CD4-positive, alpha-beta T cell treated with Interleukin-17A for 4 hours (primary cell): Measurements from ENCODE around the gene RNPEPL1.

Source experiments
- DNase-seq: peaks from one replicate; pipeline ENCODE4 v3.0.0-alpha.2; 2020; ENCODE audit warnings: mixed read lengths

Gene RNPEPL1

DNA sequence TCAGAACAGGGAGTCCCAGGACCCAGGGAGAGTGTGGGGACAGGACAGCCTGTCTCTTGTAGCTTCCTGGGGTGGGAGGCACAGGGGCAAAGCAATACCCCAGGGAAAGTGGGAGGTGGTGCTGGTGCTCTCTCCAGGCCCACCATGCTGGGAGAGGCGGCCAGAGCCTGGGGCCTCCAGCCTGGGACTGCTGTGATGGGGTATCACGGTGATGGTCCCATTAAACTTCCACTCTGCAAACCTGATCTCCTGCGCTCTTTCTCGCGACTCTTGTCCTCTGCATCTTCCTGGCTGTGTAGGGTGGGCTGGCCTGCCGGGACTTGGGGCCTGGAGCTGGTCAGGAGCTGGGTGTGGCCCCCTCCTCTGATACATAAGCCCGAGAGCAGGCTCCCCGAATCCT is 10.2 kb downstream of the RNPEPL1 start:
- DNase-seq, result no peak

DNA sequence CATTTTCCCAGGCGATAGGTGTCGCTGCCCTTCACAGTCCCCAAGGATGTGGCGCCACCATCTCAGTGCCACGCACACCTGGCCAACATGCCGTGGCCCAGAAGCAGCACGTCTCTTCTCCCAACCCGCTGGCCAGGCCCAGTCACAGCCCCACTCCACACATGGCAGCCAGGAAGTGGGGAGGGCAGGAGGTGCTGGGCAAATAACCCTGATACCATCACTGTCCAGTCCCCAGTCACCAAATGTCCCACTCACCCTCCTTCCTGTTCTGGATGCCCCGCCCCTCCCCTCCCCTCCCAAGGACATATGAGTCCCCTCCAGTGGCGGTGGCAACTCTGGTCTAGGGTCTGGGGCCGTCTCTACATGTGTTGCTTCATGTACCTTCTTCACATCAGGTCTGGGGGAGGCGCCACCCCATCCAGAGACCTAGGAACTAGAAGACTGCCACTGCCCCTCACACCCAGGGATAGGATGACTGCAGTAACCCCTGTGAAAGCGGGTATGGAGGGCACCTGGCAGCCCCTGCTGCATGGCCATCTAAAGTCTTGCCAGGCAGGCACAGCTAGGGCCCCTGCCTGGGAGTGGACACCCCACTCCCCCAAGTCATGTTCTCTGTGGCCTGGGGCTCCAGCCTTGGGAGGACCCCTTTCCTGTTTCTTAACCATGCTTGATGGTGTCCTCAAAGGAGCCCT is 10.9 kb downstream of the RNPEPL1 start:
- peak; percentile 17 for DNase-seq

DNA sequence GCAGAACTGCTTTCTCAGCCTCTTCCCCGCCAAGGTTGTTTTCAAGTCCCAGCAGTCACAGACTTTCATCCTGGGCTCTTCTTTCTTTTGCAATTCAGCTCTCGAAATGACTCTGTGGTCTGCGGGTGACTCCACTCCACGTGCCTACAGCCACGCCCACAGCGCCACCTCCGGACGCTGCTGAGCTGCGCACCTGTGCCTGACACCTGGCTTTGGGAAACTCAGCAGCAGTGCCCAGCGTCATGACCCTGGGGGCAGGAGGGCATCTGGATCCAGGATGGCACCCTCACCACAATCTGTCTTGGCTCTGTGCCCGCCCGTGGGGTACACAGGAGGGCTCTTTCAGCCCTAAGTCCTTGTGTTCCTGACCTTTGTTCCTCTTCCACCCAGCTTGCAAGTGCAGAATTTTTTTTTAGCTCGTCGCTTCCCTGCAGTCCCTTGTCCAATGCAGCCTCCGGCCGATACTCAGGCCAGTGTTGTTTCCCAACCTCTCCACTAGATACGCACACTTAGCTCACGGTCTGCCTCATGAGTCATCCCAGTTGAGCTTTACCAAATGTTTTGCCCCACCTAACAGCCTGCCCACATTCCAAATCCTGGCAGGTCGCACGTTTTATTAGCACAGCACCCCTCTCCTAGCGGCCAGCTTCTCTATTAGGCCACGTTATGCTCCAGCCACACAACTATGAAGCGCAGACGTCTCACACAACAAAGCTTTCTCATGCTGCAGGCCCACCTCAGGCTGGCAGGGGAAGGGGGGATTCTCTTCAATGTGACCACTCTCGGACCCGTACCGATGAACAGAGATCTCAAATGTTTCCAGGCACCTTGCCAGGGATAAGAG is 11.7 kb downstream of the RNPEPL1 start:
- DNase-seq, result peak; percentile 87

DNA sequence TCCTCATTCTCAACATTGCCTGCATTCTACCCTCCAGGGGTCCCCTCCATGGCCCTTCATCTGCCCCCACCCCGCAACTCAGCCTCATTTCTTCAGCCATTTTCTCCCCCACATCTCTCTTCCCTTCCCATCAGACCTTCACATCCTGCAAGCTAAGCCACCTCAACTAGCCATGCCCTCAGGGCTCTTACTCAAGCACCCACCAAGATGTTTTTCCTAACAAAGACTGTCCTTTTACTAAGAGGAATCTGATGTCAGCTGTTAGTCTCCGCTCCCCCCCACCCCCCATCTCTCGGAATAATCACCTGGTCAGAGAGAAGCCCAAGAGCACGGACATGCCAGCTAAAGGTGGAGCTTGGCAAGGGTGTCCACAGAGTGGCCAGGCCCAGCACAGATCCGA is 13.5 kb downstream of the RNPEPL1 start:
- DNase-seq, result no peak

DNA sequence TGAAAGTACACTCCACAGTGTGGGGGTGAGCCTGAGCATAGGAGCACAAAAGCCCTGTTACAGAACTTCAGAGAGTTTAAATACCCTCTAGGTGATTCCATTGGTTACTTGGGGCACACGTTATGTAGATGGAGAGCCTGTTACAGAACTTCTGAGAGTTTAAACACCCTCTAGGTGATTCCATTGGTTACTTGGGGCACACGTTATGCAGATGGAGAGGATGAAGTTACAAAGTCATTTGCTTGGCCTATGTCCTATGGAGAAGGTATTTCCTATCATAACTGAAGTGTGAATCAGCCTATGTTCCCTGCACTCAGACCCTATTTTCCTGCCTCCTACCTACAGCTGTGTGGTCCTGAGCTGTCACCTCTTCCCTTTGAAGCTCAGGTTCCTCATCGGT is 14.5 kb downstream of the RNPEPL1 start:
- no peak for DNase-seq

DNA sequence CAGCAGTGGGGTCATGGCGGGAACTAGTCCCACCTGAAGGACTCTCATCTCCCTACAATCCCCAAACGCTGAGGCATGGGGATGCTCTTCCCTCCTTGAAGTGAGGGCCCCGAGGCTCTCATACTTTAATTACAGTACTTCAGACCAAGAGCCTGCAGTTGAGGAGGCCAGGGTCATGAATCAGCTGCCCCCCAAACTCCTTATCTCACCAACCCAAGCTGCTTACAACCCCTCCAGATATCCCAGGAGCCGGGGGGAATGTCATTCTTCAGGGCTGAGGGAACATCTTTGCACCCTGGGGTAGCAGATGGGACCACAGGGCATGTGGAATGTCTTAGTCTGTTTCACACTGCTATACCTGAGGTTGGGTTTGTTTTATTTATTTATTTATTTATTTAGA is 15.5 kb downstream of the RNPEPL1 start:
- DNase-seq, result no peak

DNA sequence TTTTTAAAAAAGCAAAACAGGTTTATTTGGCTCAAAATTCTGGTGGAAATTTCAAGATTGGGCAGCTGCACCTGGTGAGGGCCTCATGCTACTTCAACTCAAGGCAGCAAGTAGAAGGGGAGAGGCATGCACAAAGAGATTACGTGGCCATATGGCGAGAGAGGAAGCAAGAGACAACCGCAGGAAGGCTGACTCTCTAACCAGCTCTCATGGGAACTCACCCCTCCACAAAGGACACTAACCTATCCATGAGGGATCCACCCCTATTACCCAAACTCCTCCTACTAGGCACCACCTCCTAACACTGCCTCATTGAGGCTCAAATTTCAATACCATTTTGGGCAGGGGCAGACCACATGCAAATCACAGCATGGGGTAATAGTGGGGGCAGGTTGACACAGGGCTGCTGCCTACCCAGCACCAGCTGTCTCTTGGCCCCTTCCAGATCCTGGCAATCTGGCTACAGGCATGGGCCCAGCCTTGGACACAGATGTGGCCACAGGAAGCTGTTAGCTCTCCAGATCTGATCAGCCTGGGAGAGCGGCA is 16.3 kb downstream of the RNPEPL1 start:
- no peak for DNase-seq

DNA sequence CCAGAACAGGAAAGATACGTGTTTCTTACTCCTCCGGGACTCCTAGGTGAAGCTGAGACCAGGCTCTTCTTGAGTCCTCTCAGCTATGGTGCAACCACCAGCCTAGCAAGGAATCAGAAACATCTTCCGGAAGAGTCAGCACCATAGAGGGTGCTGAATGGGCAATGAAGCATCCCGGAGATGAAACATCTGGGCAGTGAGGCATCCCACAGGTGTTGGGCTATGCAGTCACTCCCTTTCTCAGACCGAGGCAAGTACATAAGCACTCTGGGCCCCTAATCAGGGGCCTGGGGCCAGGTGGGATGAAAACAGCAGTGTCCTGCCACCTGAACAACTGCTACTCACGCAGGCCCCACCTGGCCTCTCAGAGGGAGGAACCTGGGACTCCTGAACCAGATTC is 16.8 kb downstream of the RNPEPL1 start:
- no peak for DNase-seq

DNA sequence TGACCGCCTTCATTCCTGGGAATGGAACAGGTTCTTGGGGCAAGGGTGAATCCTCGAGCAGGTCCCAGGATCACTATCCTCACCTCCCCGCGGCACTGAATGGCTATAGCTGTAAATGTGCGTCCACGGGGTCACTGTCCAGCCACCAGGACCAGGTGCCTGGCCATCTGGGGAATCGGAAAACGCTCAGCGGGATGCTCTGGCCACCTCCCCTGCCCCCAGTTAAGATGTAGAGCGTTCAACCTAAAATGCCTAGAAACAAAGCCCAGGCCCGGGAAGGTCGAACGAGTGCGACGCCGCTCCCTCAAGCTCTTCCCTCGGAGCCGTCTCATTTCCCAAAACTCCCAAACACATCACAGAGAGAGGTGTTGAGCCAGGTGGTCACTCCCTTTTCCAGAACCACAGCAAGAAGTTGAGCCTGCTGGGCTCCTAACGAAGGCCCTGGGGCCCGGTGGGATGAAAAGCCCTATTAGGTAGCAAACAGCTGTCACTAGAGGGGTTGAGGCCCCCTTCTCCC is 17.5 kb downstream of the RNPEPL1 start:
- no peak for DNase-seq

DNA sequence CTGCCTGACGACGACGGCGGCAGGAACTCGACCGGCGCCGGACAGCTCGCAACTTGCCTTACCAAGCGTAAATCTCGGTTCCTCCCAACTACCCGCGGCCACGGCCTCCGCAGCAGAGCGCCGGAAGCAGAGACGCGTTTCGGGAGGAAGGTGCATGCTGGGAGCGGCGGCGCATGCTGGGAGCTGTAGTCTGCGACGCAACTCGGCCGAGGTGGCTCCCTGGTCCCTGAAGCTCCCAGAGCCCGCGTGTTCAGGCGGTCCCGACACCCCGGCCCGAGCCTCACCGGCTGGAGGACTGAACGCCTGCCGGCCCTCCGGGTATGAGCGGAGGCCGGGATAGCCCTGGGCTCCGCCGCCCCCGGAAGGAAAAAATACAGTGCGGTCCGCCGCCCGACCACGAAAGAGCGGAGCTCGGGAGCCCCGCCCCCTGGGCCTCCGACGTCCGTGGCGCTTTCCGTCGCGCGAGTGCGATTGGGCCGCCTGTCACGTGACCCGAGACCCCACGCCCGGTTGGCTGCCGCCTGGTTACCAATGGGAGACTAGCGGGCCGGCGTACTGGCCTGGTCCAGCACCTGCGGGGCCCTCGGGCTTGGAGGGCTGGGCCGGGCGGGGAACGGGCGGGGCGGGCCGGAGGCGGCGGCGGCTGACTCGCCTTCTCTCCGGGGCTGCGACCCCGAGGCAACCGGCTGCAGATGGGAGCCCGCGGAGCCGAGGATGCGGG is 18.1 kb downstream of the RNPEPL1 start, which contains the start of gene CAPN10:
Gene CAPN10, plus strand, starts transcription at position 537 of the 721 bp plus-strand sequence. Its CDS starts 178 bp downstream, at position 715.
- DNase-seq, result peak; percentile 97

DNA sequence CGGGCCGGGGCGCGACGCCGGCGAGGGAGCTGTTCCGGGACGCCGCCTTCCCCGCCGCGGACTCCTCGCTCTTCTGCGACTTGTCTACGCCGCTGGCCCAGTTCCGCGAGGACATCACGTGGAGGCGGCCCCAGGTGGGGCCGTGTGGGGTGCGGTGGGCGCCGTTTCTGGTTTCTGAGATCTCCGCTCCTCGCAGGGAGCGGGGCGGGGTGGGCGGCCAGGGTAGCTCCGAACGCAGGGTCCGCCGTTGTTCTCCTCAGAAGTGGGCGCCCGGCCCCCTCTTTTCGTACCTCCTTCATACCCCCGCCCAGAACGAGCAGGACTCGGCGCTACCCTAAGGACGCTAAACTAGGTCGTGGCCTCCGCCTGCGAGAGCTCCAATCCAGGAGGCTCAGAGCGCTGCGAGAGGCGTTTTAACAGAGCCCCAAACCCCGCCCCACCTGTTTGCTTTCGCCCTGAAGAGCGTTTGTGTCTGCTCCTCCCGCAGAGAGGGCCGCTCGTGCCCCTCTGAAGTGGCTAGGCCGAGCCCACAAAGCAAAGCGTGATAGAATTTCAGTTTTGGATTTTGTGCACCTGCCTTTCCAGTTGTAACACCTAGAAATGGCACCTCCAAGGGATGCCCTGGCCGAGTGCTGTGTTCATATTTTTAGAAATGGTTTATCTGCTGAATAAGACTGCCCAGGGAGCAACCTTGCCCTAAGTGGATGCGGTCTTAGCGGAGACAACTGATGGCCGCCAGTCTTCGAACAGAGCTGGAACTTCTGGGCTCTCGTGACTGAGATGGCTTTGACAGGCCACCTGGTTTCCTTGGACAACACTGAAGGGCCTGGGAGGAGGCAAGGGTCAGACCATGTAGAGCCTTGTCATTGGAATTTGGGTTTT is 18.9 kb downstream of the RNPEPL1 start:
- peak; percentile 70 for DNase-seq

DNA sequence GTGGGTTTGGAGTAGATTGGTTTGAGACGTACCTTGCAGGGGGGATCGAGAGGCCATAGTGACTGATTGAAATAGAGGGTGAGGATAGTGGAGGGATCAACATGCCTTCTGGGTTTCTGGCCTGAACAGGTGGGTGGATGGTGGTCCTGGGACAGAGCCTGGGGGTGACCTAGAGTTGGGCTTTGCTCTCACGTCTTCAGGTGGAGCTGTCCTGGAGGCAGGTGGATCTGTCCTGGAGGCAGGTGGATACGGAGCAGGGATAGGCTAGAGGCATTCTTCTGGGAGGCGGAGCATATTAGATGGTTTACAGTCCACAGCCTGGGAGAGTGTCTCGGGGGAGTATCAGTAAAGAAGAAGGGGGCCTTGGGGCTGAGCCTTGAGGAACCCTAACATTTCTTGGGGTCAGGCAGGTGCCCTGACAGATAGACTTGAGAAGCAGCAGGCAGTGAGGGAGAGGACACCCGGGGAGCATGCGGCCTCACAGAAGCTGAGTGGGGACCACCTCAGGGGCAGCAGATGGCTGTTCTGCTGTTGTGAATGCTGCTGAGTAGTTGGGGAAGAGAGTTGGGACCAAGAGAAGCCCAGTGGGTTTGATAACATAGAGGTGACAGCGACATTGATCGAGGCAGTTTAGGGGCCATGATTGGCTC is 19.8 kb downstream of the RNPEPL1 start:
- DNase-seq, result no peak

DNA sequence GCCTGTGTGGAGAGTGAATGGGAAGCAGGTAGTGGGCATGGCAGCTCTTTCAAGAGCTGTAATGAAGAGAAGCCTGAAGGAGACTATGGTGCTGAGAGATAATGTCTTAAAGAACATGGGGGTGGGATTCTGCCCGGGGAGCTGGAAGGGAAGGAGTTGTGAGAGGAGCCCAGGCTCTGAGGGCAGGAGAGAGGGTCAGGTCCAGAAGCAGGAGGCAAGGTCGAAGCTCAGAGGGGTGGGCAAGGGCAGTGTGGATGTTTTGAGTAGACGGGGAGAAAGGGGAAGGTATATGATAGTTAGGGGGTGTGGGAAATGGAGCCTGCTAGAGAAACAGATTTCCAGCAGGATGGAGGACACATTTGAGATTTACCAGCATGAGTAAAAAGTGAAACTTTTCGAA is 20.4 kb downstream of the RNPEPL1 start:
- DNase-seq, result no peak

DNA sequence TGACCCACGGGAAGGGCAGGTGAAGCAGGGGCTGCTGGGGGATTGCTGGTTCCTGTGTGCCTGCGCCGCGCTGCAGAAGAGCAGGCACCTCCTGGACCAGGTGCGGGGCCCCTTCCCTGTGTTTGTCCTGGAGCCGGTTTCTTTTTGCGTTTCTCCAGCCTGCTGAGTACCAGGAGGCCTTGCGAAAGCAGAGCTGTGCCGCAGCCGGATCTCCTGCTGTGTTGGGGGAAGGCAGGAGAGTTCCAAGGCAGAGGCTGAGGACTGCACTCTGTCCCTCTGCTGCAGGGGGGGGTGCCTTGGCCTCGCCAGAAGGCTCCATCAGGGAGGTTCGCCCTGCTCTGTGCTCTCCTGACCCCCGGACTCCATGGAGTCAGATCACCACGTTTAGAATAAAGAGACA is 21.1 kb downstream of the RNPEPL1 start:
- no peak for DNase-seq

DNA sequence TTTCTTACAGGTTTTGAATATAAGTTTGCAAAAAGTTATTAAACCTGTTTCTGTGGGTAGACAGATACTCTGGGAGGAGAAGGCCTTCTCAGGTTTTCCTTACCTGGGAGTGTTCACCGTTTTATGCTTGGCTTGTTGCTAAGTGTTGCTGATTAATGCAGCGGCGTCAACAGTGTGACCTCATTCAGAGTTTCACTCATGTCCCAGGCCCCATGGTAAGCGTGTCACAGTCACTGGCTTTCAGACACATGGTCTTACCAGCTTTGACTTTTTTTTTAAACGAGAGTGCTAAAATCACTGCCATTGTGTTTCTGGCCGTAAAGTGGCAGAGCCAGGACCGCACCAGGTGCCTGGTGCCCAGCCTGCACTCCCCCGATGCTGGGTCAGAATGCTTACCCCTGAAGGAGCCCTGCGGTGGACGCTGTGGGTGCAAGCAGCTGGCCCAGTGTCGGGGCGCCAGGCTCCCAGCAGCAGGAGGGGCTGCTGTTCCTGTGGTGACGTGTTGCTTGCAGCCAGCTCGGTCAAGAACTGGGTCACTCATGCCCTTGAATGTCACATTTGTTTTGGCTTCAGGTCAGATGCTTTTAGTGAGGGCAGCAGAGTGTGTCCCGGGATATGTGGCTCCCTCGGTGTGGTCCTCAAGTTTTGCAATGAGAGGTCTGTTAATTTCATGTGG is 21.7 kb downstream of the RNPEPL1 start:
- DNase-seq, result no peak

DNA sequence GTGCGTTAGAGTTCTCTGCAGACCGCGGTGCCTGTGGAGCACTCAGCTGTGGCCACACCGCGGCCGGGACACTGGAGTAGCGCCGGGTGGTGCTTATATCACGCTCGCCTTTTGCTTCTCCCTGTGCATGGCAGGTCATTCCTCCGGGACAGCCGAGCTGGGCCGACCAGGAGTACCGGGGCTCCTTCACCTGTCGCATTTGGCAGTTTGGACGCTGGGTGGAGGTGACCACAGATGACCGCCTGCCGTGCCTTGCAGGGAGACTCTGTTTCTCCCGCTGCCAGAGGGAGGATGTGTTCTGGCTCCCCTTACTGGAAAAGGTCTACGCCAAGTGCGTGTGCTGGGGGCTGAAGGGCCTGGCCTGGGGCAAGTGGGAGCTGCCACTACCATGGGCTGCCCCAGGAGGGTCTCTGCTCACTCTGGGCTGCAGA is 22.4 kb downstream of the RNPEPL1 start:
- DNase-seq, result no peak

DNA sequence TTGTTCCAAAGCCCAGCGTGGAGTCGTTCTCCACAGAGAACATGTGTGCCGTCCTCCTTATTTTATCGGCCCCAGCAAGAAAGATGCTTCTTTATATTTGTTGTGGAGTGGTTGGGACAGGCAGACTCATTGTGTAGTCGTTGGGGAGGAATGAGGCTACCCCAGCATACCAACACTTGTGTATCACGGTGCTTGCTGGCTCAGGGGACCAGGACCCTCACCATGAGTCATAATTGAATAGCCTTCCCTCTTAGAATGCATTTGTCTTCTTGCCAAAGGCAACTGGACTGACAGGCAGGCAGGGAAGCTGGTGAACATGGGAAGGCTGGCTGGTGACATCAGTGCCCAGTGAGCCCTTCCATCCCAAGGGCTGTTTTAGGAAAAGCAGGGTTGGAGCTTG is 22.9 kb downstream of the RNPEPL1 start:
- no peak for DNase-seq

DNA sequence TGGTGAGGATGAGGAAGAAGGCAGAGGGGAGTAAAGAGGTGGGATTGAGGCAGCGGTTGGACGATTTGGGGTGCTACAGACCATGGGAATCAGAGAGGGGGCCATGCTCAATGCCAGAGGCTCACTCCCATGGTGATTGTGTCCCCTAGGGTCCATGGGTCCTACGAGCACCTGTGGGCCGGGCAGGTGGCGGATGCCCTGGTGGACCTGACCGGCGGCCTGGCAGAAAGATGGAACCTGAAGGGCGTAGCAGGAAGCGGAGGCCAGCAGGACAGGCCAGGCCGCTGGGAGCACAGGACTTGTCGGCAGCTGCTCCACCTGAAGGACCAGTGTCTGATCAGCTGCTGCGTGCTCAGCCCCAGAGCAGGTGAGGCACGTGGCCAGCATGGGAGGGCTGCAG is 23.5 kb downstream of the RNPEPL1 start:
- no peak for DNase-seq

DNA sequence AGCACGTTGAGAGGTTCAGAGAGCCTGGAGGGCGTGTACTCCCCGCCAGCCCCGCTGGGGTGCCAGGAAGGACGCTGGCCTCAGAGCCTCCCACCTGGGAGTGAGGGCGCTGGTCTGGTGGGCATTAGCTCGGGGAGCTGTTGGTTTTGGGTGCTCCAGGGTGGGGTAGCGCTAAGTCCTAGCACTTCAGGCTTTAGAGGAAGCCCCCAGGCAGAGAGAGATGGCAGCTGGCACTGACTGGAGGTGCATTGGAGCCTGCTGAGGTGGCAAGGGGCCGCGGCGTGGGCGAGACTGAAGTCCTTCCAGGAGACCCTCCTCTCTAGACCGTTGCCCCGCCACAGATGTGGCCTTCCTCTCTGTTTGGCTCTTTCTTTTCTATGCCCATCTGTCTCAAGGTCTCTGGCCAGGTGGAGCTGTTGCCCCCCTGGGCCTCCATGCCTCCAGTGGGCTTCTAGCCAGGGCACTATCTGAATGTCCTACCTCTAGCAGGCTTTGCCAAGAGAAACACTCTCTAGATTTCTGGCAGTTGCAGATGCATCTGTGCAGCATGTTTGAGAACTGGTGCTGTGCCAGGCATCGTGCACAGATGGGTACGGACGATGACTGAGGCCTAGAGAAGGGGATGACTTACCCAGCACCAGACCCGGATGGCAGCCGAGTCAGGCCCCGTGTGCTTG is 24.9 kb downstream of the RNPEPL1 start:
- DNase-seq, result peak; percentile 1
